Superior temporal gyrus (tissue), 1 donor: ENCODE results near the gene DYNC2LI1.

Experiments
- DNase-seq: peaks from one replicate; pipeline ENCODE4 v3.0.0-alpha.2; 2016; ENCODE audit errors: extremely low spot score

DYNC2LI1 gene

DNA sequence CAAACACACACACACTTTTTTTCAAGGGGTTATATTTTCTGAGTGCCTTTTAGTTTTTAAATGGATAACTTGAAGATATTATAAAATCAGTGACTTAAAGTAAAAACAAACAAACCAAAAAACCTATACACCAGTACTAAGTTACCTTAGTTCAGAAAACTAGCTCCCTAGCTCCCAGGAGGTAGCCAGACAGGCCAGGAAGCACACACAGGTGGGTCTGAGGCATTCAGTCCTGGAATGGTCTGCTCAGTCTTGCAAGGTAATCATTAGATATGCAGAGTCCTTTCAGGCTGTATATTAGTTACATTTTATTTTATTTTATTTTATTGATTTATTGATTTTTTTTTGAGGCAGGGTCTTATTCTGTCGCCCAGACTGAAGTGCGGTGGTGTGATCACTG is 10.7 kb upstream of the DYNC2LI1 start:
- DNase-seq = no peak

GRCh38 chr2:43764086-43764705 is 9.6 kb upstream of the DYNC2LI1 start:
- no peak for DNase-seq

DNA sequence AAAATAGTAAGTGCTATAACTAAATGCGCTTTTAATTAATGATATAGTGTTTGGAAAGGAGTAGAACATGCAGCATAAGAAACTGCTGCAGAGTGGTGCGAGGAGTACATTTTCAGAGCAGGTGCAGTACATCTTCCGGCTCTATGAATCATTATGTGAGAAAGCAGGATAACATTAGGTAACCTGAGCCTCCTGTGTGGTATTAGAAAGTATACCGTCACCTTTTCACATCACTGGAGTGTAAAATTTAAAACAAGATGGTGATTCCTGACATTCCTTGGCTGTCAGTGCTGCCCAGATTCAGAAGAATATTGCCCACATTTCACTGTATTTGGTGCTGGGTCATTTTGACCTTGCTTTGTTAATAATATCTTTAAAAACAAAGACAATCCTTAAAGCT is 7.8 kb upstream of the DYNC2LI1 start:
- DNase-seq = no peak

GRCh38 chr2:43774617-43775016 is 778 bp downstream of the DYNC2LI1 start:
- no peak for DNase-seq

DNA sequence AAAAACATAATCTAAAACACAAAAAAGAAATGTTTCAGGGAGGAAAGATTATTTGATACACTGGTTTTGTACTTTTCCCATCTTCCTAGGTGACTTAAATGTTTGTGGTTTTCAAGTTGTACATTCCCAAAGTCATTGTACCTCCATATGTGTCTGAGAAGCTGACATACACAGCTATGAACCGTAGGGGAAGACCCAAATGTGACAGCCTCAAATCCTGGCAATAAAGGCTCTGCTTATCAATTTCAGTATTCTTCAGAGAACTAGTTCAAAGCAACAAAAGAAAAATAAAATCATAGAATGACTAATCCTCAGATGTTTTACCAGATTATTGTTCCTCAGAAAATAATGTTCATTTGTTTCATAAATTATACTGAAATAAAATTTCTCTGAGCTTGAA is 2.5 kb downstream of the DYNC2LI1 start:
- no peak for DNase-seq

GRCh38 chr2:43777306-43777926 is 3.6 kb downstream of the DYNC2LI1 start:
- no peak for DNase-seq

DNA sequence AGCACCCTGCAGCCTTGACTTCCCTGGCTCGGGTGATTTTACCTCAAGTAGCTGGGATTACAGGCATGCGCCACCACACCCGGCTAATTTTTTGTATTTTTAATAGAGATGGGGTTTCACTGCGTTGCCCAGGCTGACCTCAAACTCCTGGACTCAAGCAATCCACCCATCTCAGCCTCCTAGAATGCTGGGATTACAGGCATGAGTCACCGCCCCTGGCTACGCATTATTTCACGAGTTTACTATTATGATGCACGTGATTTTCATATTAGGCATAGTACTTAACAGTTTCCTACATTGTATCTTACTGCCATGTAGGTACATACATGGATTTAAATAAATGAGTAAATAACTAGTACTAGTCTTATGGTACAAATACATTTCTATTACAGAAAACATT is 4.4 kb downstream of the DYNC2LI1 start:
- no peak for DNase-seq

- DNase-seq = no peak
These were observed 14.1 kb downstream of the DYNC2LI1 start for GRCh38 chr2:43787895-43788294.

- no peak for DNase-seq
These were observed 14.8 kb downstream of the DYNC2LI1 start for GRCh38 chr2:43788646-43789045.

- DNase-seq = no peak
These were observed 16.3 kb downstream of the DYNC2LI1 start for GRCh38 chr2:43790147-43790546.

DNA sequence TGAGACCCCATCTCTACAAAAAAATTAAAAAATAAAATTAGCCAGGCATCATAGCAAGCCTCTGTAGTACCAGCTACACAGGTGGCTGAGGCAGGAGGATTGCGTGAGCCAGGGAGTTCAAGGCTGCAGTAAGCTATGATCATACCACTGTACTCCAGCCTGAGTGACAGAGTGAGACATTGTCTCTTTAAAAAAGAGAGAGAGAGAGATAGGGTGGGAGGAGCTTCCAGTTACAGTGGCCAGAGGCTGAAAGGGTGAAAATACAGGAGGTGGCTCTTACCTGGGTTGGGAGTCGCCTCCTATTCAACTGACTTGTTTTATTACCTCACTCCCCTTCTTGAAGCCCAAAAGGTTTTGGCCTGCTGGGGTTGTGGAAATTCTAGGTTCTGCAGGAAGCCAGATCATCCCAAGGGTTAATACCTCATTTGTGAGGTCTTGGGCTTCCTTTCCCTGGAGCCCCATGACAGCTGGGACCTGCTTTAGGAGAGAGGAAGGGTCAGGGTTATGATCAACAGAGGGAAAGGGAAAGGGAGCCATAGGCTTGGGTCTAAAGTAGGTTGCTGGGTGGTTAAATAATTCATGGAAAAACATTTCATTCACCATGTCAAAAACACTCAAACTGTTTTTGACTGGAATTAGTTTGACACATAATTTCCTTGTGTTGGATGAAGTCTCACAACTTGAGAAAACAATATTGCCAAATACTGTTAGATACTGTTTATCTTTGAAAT is 17.4 kb downstream of the DYNC2LI1 start:
- DNase-seq = no peak

DNA sequence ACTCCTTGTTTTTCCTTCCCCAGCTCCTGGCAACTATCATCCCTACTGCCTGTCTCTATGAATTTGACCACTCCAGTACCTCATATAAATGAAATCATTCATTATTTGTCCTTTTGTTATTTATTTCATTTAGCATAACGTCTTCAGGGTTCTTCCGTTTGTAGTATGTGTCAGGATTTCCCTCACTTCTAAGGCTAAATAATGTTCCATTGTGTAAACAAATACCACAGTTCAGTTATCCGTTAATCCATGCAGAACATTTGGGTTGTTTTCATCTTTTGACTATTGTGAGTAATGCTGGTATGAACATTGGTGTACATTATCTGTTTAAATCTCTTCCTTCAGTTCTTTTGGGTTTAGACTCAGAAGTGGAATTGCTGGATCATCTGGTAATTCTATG is 18.8 kb downstream of the DYNC2LI1 start:
- DNase-seq = no peak

DNA sequence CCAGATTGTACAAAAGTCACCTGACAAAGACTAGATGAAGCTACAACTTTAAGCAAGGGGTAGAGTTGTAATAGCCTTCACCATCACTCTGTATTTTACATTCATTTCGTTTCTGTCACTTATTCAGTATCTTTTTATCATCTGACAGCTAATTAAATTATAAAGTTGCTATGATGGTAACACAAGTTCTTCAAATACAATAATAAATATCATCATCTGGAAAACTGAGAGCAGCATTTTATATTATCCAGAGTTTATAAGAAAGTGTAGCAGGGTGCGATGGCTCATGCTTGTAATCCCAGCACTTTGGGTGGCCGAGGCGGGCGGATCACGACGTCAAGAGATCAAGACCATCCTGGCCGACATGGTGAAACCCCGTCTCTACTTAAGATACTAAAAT is 21.1 kb downstream of the DYNC2LI1 start:
- no peak for DNase-seq

DNA sequence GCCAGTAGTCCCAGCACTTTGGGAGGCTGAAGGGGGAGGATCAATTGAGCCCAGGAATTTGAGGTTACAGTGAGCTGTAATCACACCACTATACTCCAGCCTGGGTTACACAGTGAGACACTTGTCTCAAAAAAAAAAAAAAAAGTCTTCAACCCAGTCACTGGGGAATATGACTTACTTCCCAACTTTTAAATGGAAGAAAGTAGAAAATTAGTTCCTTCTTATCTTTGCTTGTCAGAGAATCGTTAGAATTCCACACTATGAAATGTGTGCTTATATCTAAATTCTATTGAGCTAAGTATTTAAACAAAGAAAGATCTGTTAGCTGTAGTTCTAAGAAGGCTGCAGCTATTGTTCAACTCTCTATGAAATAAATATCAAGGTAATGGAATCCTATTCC is 22.4 kb downstream of the DYNC2LI1 start:
- no peak for DNase-seq

- no peak for DNase-seq
These were observed 24.5 kb downstream of the DYNC2LI1 start for GRCh38 chr2:43798300-43798699.

DNA sequence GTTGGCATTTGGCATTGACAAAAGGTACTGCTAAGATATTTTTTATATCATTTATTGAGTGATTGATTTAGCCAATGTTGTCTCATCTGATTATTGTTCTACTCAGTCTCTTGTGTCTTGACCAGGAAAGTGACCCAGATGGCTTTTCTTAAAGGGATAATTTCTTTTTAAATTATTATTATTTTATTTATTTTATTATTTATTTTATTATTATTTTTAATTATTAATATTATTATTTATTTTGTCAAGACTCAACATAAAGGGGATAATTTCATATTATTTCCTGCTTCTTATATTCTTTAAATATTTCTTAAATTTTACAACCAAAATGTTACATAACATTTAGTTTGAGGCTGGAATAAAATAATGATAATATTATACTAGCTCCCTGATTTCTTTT is 27.1 kb downstream of the DYNC2LI1 start:
- DNase-seq = no peak

GRCh38 chr2:43802135-43802534 is 28.3 kb downstream of the DYNC2LI1 start:
- no peak for DNase-seq

DNA sequence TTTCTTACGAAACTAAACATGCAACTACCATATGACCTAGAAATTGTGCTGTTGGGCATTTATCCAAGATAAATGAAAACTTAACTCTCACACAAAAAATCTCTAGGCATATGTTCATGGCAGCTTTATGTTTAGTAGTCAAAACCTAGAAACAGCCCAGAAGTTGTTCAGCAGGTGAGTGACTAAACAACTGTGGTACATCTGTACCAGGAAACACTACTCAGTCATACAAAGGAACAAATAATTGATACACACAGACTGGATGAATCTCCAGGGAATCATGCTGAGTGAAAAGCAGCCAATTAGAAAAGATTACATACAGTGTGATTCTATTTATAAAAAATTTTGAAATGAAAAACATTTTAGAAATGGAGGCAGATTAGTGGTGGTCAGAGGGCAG is 29.3 kb downstream of the DYNC2LI1 start:
- DNase-seq = no peak

GRCh38 chr2:43806719-43807031 is 32.8 kb downstream of the DYNC2LI1 start:
- DNase-seq = no peak

DNA sequence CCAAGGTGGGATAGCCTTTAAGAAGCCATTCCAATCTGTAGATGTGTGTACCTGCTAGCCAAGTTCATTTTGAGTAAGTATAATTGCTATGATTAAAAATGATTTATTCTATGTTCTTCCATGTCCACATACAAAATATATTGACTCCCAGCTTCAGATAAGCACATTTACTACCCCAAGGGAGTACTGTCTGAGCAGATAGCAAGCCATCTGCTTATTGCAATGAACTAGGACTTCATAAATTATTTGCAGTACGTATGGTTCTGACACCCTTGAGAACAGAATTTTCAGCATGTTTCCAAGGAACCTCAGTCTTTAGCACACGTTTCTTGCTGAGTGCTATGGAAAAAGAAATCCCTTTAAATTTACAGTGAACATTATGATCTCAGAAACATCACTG is 36.6 kb downstream of the DYNC2LI1 start:
- DNase-seq = no peak

GRCh38 chr2:43810888-43811287 is 37.0 kb downstream of the DYNC2LI1 start:
- no peak for DNase-seq

- no peak for DNase-seq
These were observed 38.2 kb downstream of the DYNC2LI1 start for GRCh38 chr2:43812006-43812405.

DNA sequence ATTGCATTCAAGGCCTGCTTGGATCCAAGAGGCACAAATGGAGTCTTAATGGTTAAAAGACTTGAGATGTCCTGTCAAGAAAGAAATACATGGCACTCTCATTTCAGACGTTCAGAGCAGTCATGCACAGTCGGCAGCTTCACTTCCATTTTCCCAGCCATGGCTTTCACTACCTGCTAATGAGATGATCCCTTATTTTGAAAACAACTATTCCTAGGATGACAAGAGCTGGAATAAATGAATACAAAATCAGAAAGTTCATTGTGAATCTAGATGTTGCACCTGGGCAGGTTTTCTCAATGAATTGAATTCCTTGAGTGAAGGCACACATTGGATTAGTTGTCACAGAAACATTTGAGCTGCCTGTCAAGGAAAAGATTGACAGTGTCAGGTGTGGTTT is 39.1 kb downstream of the DYNC2LI1 start:
- DNase-seq = no peak

DNA sequence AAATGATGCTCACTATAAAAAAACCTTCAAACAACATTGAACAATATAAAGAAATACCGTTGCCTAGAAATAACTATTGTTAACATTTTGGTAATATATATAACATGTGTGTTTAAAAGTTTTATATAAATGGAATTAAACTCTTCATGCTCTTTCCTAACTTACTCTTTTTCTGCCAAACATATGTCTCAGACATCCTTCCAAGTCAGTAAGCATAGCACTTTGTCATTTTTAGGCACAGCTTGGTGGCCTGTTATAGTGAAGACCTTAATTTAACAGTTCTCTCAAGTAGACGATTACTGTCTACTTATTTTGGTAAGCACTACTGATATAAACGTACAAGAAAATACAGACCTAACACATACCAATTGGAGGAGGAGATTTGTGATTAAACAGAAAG is 40.9 kb downstream of the DYNC2LI1 start:
- DNase-seq = no peak
